ENCODE data around the gene DDX4. TPM values are rescaled to one million over a fixed set of nuclear protein-coding genes. Genes with fewer than 3 reads are reported as not detected.

Gene DDX4
- total and polyA plus RNA-seq, 2 donors (not counting 1 experiment from before 2014, with no cell fraction given) = not detected

GRCh38 chr5:55832446-55832845, 94.6 kb downstream of the DDX4 start:
- Histone ChIP-seq H3K9ac (ENCODE audit: insufficient read depth, low read length) (no peak overlapping the region), H3K79me2 (ENCODE audit: control insufficient read depth, insufficient read depth, low read length) (no peaks in the 10 kb centered on the region), H3K27me3 (ENCODE audit: control insufficient read depth, insufficient read depth, low read length) (peaks cover 7% of the 10 kb centered on the region), H4K20me1 (ENCODE audit: control insufficient read depth, extremely low read depth, insufficient read depth, low read length) (no peaks in the 10 kb centered on the region), H3K4me2 (ENCODE audit: extremely low read depth, insufficient read depth, low read length) (no peak overlapping the region), H3K9me3 (ENCODE audit: control insufficient read depth, insufficient read depth, low read depth, low read length) (no peaks in the 10 kb centered on the region), H3K4me3 (replicated peaks in 1 of 4; ENCODE audit: control extremely low read depth in 1 of 4, insufficient read depth in 1 of 4, low read depth in 3 of 4, low read length in 4 of 4) (no peak overlapping the region), H2AFZ (ENCODE audit: low read length) (no peak overlapping the region), H3K27ac (ENCODE audit: insufficient read depth, low read length) (no peak overlapping the region), H3K36me3 (ENCODE audit: control insufficient read depth, insufficient read depth, low read length) (no peaks in the 10 kb centered on the region), H3K4me1 (ENCODE audit: control insufficient read depth, extremely low read depth, insufficient read depth, low read length) (no peaks in the 10 kb centered on the region)
- DNase-seq (ENCODE audit: low read depth in 2 of 2) = no peak
- TF ChIP-seq, protein P1, sequence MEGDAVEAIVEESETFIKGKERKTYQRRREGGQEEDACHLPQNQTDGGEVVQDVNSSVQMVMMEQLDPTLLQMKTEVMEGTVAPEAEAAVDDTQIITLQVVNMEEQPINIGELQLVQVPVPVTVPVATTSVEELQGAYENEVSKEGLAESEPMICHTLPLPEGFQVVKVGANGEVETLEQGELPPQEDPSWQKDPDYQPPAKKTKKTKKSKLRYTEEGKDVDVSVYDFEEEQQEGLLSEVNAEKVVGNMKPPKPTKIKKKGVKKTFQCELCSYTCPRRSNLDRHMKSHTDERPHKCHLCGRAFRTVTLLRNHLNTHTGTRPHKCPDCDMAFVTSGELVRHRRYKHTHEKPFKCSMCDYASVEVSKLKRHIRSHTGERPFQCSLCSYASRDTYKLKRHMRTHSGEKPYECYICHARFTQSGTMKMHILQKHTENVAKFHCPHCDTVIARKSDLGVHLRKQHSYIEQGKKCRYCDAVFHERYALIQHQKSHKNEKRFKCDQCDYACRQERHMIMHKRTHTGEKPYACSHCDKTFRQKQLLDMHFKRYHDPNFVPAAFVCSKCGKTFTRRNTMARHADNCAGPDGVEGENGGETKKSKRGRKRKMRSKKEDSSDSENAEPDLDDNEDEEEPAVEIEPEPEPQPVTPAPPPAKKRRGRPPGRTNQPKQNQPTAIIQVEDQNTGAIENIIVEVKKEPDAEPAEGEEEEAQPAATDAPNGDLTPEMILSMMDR (conservative IDR thresholded peaks at IDR 0.05 in 1 of 2, IDR thresholded peaks at IDR 0.05 in 1 of 2; ENCODE audit: low read depth in 1 of 2, low read length in 2 of 2) = no peak
- no peak for TF ChIP-seq EZH2 (IDR thresholded peaks at IDR 0.05; ENCODE audit: low read length, missing control alignments)

- Histone ChIP-seq H3K4me3 (replicated peaks in 1 of 4; ENCODE audit: control extremely low read depth in 1 of 4, insufficient read depth in 1 of 4, low read depth in 3 of 4, low read length in 4 of 4) (no peak overlapping the region), H3K79me2 (ENCODE audit: control insufficient read depth, insufficient read depth, low read length) (no peaks in the 10 kb centered on the region), H3K36me3 (ENCODE audit: control insufficient read depth, insufficient read depth, low read length) (no peaks in the 10 kb centered on the region), H3K9ac (ENCODE audit: insufficient read depth, low read length) (no peak overlapping the region), H3K4me2 (ENCODE audit: extremely low read depth, insufficient read depth, low read length) (no peak overlapping the region), H3K27ac (ENCODE audit: insufficient read depth, low read length) (no peak overlapping the region), H3K27me3 (ENCODE audit: control insufficient read depth, insufficient read depth, low read length) (no peaks in the 10 kb centered on the region), H4K20me1 (ENCODE audit: control insufficient read depth, extremely low read depth, insufficient read depth, low read length) (no peaks in the 10 kb centered on the region), H3K9me3 (ENCODE audit: control insufficient read depth, insufficient read depth, low read depth, low read length) (no peaks in the 10 kb centered on the region), H3K4me1 (ENCODE audit: control insufficient read depth, extremely low read depth, insufficient read depth, low read length) (no peaks in the 10 kb centered on the region), H2AFZ (ENCODE audit: low read length) (no peak overlapping the region)
- TF ChIP-seq, protein P1 (conservative IDR thresholded peaks at IDR 0.05 in 1 of 2, IDR thresholded peaks at IDR 0.05 in 1 of 2; ENCODE audit: low read depth in 1 of 2, low read length in 2 of 2) = no peak
- no peak for TF ChIP-seq EZH2 (IDR thresholded peaks at IDR 0.05; ENCODE audit: low read length, missing control alignments)
- peak in 1 of 2 donors; percentile 46 for DNase-seq (ENCODE audit: low read depth in 2 of 2)
Measured at GRCh38 chr5:55836191-55836590, 98.3 kb downstream of the DDX4 start.

DNA sequence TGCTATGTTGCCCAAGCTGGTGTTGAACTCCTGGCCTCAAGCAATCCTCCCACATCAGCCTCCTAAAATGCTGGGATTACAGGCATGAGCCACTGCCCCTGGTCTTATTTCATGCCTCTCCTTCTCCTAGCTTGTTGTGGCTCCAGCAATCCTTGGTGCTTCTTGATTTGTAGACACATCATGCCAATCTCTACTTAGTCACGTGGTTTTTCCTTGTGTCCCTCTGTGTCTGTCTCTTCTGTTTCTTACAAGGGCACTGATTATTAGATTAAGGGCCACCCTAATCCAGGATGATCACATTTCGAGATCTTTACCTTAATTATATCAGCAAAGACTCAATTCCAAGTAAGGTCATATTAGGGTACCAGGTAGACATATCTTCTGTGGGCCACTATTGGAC, 104.1 kb downstream of the DDX4 start:
- Histone ChIP-seq H3K4me2 (ENCODE audit: extremely low read depth, insufficient read depth, low read length) (no peak overlapping the region), H3K27me3 (ENCODE audit: control insufficient read depth, insufficient read depth, low read length) (no peaks in the 10 kb centered on the region), H3K36me3 (ENCODE audit: control insufficient read depth, insufficient read depth, low read length) (no peaks in the 10 kb centered on the region), H3K9ac (ENCODE audit: insufficient read depth, low read length) (no peak overlapping the region), H4K20me1 (ENCODE audit: control insufficient read depth, extremely low read depth, insufficient read depth, low read length) (no peaks in the 10 kb centered on the region), H3K4me1 (ENCODE audit: control insufficient read depth, extremely low read depth, insufficient read depth, low read length) (no peaks in the 10 kb centered on the region), H2AFZ (ENCODE audit: low read length) (no peak overlapping the region), H3K79me2 (ENCODE audit: control insufficient read depth, insufficient read depth, low read length) (no peaks in the 10 kb centered on the region), H3K4me3 (replicated peaks in 1 of 4; ENCODE audit: control extremely low read depth in 1 of 4, insufficient read depth in 1 of 4, low read depth in 3 of 4, low read length in 4 of 4) (no peak overlapping the region), H3K27ac (ENCODE audit: insufficient read depth, low read length) (no peak overlapping the region), H3K9me3 (ENCODE audit: control insufficient read depth, insufficient read depth, low read depth, low read length) (no peaks in the 10 kb centered on the region)
- DNase-seq (ENCODE audit: low read depth in 2 of 2) = no peak
- TF ChIP-seq EZH2 (IDR thresholded peaks at IDR 0.05; ENCODE audit: low read length, missing control alignments) = no peak
- TF ChIP-seq, protein P1 (conservative IDR thresholded peaks at IDR 0.05 in 1 of 2, IDR thresholded peaks at IDR 0.05 in 1 of 2; ENCODE audit: low read depth in 1 of 2, low read length in 2 of 2) = no peak

Data from fibroblast of lung (primary cell).